ENCODE measurements around the gene HEXD.

Gene HEXD

DNA sequence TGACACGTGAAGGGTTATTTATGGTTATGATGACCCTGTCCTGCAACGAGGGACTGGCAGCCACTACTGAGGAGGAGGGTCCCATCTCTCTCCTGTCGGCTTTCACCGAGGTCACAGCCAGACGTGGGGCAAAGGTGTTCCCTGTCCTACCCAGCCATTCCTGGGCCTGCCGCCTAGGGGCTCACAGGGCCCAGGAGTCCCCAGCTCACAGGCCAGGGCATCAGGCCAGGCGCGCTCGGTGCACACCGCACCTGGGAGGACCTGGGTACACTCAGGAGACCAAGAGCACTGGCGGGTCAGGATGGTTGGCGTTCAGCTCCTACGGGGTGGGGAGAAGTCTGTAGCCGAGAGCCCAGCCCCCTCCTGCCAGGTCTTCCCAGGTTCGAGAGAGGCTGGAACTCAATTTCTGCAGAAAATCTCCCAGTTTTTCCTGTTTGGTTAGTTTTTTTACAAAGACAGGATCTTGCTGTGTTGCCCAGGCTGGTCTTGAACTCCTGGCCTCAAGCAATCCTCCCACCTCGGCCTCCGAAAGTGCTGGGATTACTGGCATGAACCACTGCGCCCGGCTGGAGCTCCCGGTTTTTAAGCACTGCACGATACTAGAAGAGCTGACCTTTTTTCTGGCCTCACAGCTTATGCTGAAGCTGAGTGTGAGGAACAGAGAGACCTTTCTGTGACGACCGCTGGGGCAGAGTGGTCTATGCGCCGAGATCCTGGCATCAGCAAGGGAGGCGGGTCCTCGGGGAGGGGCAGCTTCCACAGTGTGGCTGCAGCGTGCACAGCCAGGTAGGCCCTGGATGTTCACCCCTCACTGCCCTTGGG, 24.7 kb downstream of the HEXD start:
- H3K27me3 ChIP-seq (replicated peaks; ENCODE audit: insufficient read depth, low read length) = no peaks in the 10 kb centered on the region
- H3K27ac ChIP-seq (ENCODE audit: low read length) = no peak overlapping the region
- no peak overlapping the region for H3K4me3 ChIP-seq (ENCODE audit: low read length)
- peaks cover 6% of the 10 kb centered on the region for H3F3A ChIP-seq (ENCODE audit: insufficient read depth, low read length)
- H3K9ac ChIP-seq (ENCODE audit: low read length) = no peak overlapping the region
- no peaks in the 10 kb centered on the region for H3K9me2 ChIP-seq (replicated peaks; ENCODE audit: insufficient read depth, low read length)
- no peaks in the 10 kb centered on the region for H4K20me1 ChIP-seq (ENCODE audit: insufficient read depth, low read length)
- H3K79me2 ChIP-seq (ENCODE audit: low read length) = peaks cover 36% of the 10 kb centered on the region
- no peaks in the 10 kb centered on the region for H3K9me3 ChIP-seq (replicated peaks; ENCODE audit: insufficient read depth, low read length)
- no peaks in the 10 kb centered on the region; the same call in 1 of the 2 replicates for H3K36me3 ChIP-seq (replicated peaks; ENCODE audit: insufficient read depth, low read length)
- TF ChIP-seq EZH2 (optimal IDR thresholded peaks at IDR 0.05; ENCODE audit: low read depth, low read length) (no peak), EZH2phosphoT487 (IDR thresholded peaks at IDR 0.05; ENCODE audit: low read length) (no peak)
- TF ChIP-seq, protein P1, sequence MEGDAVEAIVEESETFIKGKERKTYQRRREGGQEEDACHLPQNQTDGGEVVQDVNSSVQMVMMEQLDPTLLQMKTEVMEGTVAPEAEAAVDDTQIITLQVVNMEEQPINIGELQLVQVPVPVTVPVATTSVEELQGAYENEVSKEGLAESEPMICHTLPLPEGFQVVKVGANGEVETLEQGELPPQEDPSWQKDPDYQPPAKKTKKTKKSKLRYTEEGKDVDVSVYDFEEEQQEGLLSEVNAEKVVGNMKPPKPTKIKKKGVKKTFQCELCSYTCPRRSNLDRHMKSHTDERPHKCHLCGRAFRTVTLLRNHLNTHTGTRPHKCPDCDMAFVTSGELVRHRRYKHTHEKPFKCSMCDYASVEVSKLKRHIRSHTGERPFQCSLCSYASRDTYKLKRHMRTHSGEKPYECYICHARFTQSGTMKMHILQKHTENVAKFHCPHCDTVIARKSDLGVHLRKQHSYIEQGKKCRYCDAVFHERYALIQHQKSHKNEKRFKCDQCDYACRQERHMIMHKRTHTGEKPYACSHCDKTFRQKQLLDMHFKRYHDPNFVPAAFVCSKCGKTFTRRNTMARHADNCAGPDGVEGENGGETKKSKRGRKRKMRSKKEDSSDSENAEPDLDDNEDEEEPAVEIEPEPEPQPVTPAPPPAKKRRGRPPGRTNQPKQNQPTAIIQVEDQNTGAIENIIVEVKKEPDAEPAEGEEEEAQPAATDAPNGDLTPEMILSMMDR (IDR thresholded peaks at IDR 0.05; ENCODE audit: low read length) = no peak
- H2AFZ ChIP-seq (ENCODE audit: low read length) = no peak overlapping the region
- H3K4me2 ChIP-seq (ENCODE audit: low read depth, low read length) = no peak overlapping the region
- H3K4me1 ChIP-seq (ENCODE audit: low read length) = 0 out of 2 replicates have a peak, but pooled peaks cover 3% of the 10 kb centered on the region
- DNase-seq = no peak

DNA sequence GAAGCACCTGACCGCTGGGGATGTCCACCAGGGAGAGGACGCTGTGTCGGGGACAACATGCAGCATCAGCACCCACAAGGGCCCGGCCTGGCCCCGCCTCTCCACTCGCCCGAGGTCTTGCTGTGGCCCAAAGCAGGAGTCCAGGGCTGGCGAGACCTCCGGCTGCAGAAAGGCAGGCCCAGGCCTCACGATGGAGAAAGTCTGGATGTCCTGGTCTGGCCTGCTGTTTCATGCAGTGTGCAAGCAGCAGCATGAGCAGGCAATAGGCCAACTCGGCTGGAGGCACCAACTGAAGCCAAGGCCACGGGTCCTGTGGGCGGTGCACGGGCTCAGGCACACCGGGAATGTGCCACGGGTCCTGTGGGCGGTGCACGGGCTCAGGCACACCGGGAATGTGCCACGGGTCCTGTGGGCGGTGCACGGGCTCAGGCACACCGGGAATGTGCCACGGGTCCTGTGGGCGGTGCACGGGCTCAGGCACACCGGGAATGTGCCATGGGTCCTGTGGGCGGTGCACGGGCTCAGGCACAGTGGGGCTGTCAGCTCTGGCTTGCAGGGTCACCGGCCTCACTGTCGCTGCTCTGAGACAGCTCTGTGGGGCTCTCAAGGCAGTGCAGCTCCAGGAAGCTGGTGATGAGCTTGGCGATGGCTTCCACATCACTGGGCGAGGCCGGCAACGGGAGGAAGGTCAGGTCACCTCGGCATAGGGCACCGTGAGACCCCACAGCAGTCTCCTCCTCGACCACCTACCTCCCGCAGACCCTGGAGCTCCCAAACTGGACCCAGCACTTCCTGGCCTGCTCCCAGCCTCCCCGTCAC, 25.5 kb downstream of the HEXD start:
- no peaks in the 10 kb centered on the region for H4K20me1 ChIP-seq (ENCODE audit: insufficient read depth, low read length)

DNA sequence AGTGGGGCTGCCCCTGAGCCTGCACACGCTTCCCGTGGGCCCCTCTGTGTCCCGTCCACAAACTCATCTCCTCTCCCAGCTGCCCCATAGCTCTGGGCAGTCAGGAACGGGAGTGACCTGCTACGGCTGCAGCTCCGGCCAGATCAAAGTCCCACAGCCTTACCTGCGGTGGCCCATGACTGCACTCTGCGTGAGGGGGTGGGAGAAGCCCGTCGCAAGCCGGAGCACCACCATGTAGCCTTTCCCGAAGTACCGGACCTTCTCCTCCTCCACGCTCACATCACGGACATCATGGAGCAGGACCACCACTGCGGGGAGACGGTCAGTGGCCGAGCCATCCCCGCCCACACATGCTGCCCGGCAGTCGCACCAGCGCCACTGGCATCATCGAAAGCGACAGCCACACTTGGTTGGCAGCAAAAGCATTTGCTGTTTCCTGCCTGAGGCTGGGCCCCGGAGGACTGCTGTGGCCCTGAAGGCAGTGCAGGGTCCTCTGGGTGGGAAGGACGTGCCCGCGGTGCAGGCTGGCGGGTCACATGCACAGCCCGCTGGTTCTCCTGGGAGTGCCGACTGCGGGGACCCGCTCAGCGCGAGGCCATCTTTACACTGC, 26.2 kb downstream of the HEXD start:
- Histone ChIP-seq H3K9me3 (replicated peaks; ENCODE audit: insufficient read depth, low read length) (no peaks in the 10 kb centered on the region), H3K79me2 (ENCODE audit: low read length) (peaks cover 47% of the 10 kb centered on the region), H3K27ac (ENCODE audit: low read length) (no peak overlapping the region), H3F3A (ENCODE audit: insufficient read depth, low read length) (peaks cover 13% of the 10 kb centered on the region), H3K4me2 (ENCODE audit: low read depth, low read length) (no peak overlapping the region), H2AFZ (ENCODE audit: low read length) (no peak overlapping the region), H3K36me3 (replicated peaks; ENCODE audit: insufficient read depth, low read length) (no peaks in the 10 kb centered on the region; the same call in 1 of the 2 replicates), H3K27me3 (replicated peaks; ENCODE audit: insufficient read depth, low read length) (no peaks in the 10 kb centered on the region), H3K9ac (ENCODE audit: low read length) (no peak overlapping the region), H4K20me1 (ENCODE audit: insufficient read depth, low read length) (no peaks in the 10 kb centered on the region), H3K9me2 (replicated peaks; ENCODE audit: insufficient read depth, low read length) (no peaks in the 10 kb centered on the region), H3K4me1 (ENCODE audit: low read length) (0 out of 2 replicates have a peak, but pooled peaks cover 6% of the 10 kb centered on the region), H3K4me3 (ENCODE audit: low read length) (no peak overlapping the region)
- TF ChIP-seq EZH2phosphoT487 (IDR thresholded peaks at IDR 0.05; ENCODE audit: low read length) = no peak
- TF ChIP-seq, protein P1 (IDR thresholded peaks at IDR 0.05; ENCODE audit: low read length) = no peak
- DNase-seq = no peak

More for the DNA sequence above, 25.5 kb downstream of the HEXD start:
- Histone ChIP-seq H3K27me3 (replicated peaks; ENCODE audit: insufficient read depth, low read length) (no peaks in the 10 kb centered on the region), H3K9ac (ENCODE audit: low read length) (no peak overlapping the region), H3K36me3 (replicated peaks; ENCODE audit: insufficient read depth, low read length) (no peaks in the 10 kb centered on the region; the same call in 1 of the 2 replicates), H3K4me1 (ENCODE audit: low read length) (0 out of 2 replicates have a peak, but pooled peaks cover 6% of the 10 kb centered on the region), H3F3A (ENCODE audit: insufficient read depth, low read length) (peaks cover 6% of the 10 kb centered on the region), H3K9me3 (replicated peaks; ENCODE audit: insufficient read depth, low read length) (no peaks in the 10 kb centered on the region), H3K79me2 (ENCODE audit: low read length) (peaks cover 41% of the 10 kb centered on the region), H2AFZ (ENCODE audit: low read length) (no peak overlapping the region), H3K27ac (ENCODE audit: low read length) (no peak overlapping the region), H3K9me2 (replicated peaks; ENCODE audit: insufficient read depth, low read length) (no peaks in the 10 kb centered on the region), H3K4me2 (ENCODE audit: low read depth, low read length) (no peak overlapping the region), H3K4me3 (ENCODE audit: low read length) (no peak overlapping the region)
- TF ChIP-seq EZH2 (optimal IDR thresholded peaks at IDR 0.05; ENCODE audit: low read depth, low read length) (no peak), EZH2phosphoT487 (IDR thresholded peaks at IDR 0.05; ENCODE audit: low read length) (no peak)
- TF ChIP-seq, protein P1 (IDR thresholded peaks at IDR 0.05; ENCODE audit: low read length) = no peak
- DNase-seq = no peak
